Skin of body (tissue), 3 donors: ENCODE data around the gene BRD8. TPM values are rescaled to one million over a fixed set of nuclear protein-coding genes. Genes with fewer than 3 reads are reported as not detected.

ENCODE experiments used
- DNase-seq: peaks from one replicate; lab custom pipeline; 2025; lab: John Stamatoyannopoulos, UW
- small RNA-seq: library from RNA; depleted of rRNA; stranded (forward); fragments of <200 nt; gene quantifications from one replicate; pipeline ENCODE3, GENCODE V24; 2014; ENCODE audit warnings: low replicate concordance
- total RNA-seq: library from RNA; depleted of rRNA; stranded (reverse); fragments of >200 nt; gene quantifications from one replicate; pipeline ENCODE4 v1.2.3, GENCODE V29; 2014

The BRD8 gene
- total RNA-seq, 1 donor from 2014 or later, result 34.7 TPM

DNA sequence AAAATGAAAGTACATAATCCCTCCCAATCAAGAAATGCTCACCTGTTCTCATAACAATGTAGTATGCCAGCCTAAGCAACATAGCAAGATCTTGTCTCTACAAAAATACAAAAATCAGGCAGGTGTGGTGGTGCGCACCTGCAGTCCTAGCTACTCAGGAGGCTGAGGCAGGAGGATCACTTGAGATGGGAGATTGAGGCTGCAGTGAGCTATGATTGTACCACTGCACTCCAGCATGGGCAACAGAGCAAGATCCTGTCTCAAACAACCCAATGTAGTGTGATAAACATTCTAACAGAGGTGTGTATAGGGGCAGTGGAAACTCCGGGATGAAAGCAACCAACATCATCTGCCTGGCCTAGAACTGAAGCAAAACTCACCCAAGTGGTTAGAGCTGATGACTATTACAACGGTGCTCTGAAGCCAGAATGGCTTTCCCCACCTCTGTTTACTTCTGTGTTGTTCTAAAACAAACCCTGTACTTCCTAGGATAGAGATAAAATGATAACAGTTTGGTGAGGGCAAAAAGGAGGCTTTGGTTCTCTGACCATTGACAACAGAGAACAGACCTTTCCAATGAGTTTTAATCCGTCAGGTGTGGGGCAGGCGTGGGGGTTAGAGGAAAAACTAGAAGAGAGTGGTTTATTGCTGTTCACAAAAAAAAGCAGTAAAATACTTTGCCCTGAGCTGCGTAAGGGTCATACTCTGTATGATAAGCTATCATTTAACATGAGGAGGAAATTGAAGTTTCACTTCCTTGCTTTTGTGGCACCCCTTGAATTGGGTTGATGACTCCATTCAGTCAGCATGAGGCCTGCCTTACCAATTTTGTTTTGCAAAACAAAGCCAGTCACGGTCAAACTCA lies 75.7 kb downstream of the BRD8 start:
- DNase-seq, result no peak

DNA sequence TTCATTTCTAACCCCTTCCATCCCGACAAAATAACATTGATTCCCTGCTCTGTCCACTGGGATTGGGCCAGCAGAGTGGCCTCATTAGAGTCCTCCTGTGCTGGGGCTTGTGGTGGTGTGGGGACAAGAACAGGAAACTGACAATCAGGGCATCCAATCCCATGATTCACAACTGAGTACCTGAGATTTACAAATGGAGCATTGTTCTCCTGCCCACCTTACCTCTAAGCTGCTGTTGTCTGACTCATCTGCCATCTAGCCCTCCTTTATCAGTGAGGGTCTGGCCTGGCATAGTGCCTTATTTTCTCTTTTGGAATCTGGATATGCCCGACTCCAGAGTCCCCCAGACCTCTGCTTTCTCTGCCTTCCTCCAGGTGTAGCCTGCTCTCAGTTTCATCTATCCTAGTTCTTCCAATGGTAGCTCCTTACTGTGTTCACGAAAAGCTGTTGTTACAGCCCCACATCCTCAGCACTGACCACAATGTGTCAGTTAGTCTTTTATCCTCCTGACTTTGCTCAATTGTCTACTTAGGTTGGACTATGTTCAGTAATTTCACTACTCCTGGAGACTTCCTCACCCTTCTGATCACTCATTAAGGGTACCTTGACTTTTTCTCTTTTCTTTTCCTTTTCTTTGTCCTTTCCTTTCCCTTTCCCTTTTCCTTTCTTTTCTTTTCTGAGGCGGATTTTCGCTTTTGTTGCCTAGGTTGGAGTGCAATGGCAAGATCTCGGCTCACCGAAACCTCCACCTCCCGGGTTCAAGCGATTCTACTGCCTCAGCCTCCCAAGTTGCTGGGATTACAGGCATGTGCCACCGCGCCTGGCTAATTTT lies 81.2 kb downstream of the BRD8 start:
- DNase-seq, result no peak

DNA sequence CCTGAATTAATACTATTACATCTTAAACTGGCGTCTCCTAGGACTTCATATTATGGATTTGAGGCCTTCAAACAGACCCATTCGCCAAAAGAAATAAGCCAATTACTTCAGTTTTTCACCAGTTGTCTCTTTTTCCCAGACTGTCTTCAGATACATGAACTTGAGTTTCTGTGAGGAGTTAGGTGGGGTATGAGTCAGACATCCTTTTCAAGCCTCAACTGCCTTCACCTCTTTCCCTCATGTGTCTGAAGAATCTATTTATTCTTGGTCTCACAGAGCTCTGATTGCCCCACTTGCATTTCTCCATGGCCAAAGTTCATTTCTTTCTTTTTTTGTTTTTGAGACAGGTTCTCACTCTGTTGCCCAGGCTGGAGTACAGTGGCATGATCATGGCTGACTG lies 82.1 kb downstream of the BRD8 start:
- DNase-seq, result no peak

DNA sequence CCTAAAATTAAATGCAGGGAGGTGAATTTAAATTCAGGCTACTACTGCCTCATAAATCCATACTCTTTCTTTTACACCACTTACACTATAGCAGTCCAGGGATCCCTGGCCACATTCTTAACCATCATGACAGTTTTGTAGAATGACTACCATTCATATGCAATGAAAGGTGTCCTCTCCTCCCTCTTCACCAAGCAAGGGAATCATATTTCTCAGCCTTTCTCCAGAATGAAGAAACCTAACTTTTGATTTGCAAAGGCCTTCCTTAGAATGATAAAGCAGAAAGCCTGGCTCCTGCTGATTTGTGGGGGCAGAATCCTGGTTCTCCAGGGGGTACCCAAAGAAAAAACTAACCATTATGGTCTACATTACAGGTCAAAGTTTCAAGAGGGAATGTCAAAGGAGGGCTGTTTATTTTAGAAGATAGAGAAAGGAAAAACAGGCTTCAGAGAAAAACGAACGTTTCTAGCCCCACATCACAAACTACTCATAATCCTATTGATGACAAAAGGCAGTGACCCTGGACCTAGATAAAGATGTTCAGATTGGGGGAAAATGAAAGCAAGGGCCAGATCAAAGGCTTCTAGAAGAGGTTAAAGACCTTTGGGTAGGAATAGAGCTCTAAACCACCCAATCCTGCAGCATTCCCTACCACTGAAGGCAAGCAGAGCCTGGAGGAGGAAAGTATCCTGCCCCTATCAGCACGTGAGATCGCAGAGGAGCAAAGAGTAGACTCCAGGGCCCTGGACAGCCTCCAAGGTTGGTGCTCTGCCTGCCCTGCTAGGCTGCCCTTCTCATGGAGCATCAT lies 83.1 kb downstream of the BRD8 start:
- no peak for DNase-seq

DNA sequence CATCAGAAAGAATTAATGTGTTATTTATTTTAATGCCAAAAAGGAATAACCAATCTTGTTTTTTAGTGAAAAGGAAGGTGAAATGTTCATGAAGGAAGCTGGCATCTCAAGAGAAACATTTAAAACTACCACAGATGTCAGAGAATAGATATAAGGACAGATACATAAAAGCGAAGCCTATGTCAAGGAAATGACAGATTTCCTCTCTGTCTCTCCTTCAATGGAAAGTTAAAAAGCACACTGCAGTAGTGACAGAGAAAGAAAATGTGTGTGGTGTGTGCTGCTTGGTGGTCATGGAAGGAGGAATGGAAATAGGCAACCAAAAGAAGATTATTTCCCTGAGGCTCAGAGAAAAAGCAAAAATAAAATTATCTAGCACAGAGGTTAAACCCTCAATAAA lies 85.4 kb downstream of the BRD8 start:
- DNase-seq, result no peak

DNA sequence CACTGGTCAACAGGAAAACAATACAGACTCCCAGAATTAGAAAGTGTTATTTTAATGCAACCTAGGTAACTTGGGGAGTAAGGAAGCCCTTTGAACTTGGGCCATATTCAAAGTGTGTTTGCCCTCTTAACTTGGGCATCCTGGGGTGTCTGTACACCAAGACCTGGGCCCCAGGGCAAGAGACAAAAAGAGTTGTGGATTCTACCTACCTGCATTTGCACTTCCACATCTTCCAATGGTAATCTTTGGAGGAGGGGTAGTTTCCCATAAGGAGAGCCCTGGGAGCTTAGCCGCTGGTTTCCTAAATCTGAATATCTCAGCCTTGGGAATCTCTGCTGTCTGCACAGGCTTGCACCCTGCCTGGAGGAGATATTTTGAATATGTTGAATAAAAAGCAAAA lies 86.1 kb downstream of the BRD8 start:
- no peak for DNase-seq

DNA sequence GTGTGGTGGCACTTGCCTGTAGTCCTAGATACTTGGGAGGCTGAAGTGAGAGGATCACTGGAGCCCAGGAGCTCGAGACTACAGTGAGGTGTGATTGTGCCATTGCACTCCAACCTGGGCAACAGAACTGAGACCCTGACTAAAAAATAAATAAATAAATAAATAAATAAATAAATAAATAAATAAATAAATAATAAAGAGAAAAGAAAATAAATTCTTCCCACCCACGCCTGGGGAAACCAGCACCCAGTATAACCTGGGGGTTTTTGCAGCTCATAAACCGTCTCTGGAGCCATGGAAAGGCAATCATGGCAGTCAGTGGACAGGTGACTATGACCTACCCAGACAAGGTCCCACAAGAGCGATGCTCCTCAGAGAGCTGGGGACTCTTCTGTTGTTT lies 86.7 kb downstream of the BRD8 start:
- no peak for DNase-seq

Small RNA genes lying within 50 kb of the gene (small RNA-seq; reads per million reads assigned to genes)
- not detected for gene RNU6-460P
- gene RNU6-888P, result not detected

Other genes with a start within 250 kb of the BRD8 start
- gene FAM13B, start 145.6 kb downstream of the BRD8 start, total RNA-seq, result 31.9 TPM
- gene WNT8A, start 94.6 kb downstream of the BRD8 start, total RNA-seq, result not detected
- gene NME5, start 39.2 kb downstream of the BRD8 start, total RNA-seq, result 1.3 TPM
- gene KIF20A, start 482 bp upstream of the BRD8 start, total RNA-seq, result 16.3 TPM
- gene CDC23, start 34.7 kb upstream of the BRD8 start, total RNA-seq, result 37.0 TPM
- gene GFRA3, start 96.0 kb upstream of the BRD8 start, total RNA-seq, result 4.3 TPM
- 3.5 TPM for gene CDC25C, start 153.2 kb upstream of the BRD8 start, total RNA-seq
- gene FAM53C, start 159.6 kb upstream of the BRD8 start, total RNA-seq, result 21.3 TPM
- gene KDM3B, start 174.1 kb upstream of the BRD8 start, total RNA-seq, result 60.4 TPM